Progenitor cell of endocrine pancreas (in vitro differentiated cells): ENCODE data around the gene ITPR2. TPM values are rescaled to one million over a fixed set of nuclear protein-coding genes. Genes with fewer than 3 reads are reported as not detected.

Experiments used
- DNase-seq: peaks from one replicate; pipeline ENCODE4 v3.0.0; 2021; ENCODE audit warnings: low spot score; ENCODE audit not compliant: unreplicated experiment
- H3K27ac Mint-ChIP-seq: 2 replicates; pipeline ENCODE4 v1.8.0; 2021; ENCODE audit warnings: mild to moderate bottlenecking, moderate library complexity, mixed read lengths
- H3K27me3 Mint-ChIP-seq: 2 replicates; pipeline ENCODE4 v1.8.0; 2021; ENCODE audit warnings: mixed read lengths
- H3K36me3 Mint-ChIP-seq: 2 replicates; pipeline ENCODE4 v1.8.0; 2022; ENCODE audit warnings: mixed read lengths; ENCODE audit not compliant: insufficient read depth
- H3K4me1 Mint-ChIP-seq: 2 replicates; pipeline ENCODE4 v1.8.0; 2021; ENCODE audit warnings: low read depth, mixed read lengths
- H3K4me3 Mint-ChIP-seq: 2 replicates; pipeline ENCODE4 v1.8.0; 2021; ENCODE audit warnings: low read depth, mild to moderate bottlenecking, moderate library complexity, mixed read lengths
- H3K9me3 Mint-ChIP-seq: 2 replicates; pipeline ENCODE4 v1.8.0; 2021; ENCODE audit warnings: low read depth, mixed read lengths
- CTCF ChIP-seq: fragments of 200-600 bp; sonication (generic); IDR thresholded peaks from one replicate; pipeline ENCODE4 v1.5.0; 2021; ENCODE audit warnings: antibody characterized with exemption, mild to moderate bottlenecking; ENCODE audit not compliant: unreplicated experiment
- total RNA-seq: library from RNA; stranded (reverse); gene quantifications from 2 replicates; pipeline ENCODE4 v1.2.1, GENCODE V29; 2021

ITPR2 gene
- total RNA-seq, 1 donor from 2014 or later: 72.4 TPM

GRCh38 chr12:26539131-26539530 is 293.9 kb downstream of the ITPR2 start:
- Mint-ChIP-seq H3K4me3 (no peak overlapping the region), H3K4me1 (peaks cover 3% of the 10 kb centered on the region), H3K36me3 (no peaks in the 10 kb centered on the region), H3K27me3 (no peaks in the 10 kb centered on the region), H3K27ac (no peak overlapping the region), H3K9me3 (no peaks in the 10 kb centered on the region)
- TF ChIP-seq CTCF: no peak
- no peak for DNase-seq

GRCh38 chr12:26537651-26538050 is 295.3 kb downstream of the ITPR2 start:
- no peak overlapping the region for H3K4me3 Mint-ChIP-seq
- H3K27ac Mint-ChIP-seq: no peak overlapping the region
- H3K9me3 Mint-ChIP-seq: no peaks in the 10 kb centered on the region
- no peak for TF ChIP-seq CTCF
- no peaks in the 10 kb centered on the region for H3K27me3 Mint-ChIP-seq
- H3K36me3 Mint-ChIP-seq: no peaks in the 10 kb centered on the region
- peaks cover 3% of the 10 kb centered on the region for H3K4me1 Mint-ChIP-seq
- no peak for DNase-seq

- H3K4me1 Mint-ChIP-seq: peaks cover 3% of the 10 kb centered on the region
- no peak overlapping the region for H3K27ac Mint-ChIP-seq
- no peak for TF ChIP-seq CTCF
- H3K36me3 Mint-ChIP-seq: no peaks in the 10 kb centered on the region
- no peak overlapping the region for H3K4me3 Mint-ChIP-seq
- H3K27me3 Mint-ChIP-seq: no peaks in the 10 kb centered on the region
- no peaks in the 10 kb centered on the region for H3K9me3 Mint-ChIP-seq
- DNase-seq: no peak
Observed at GRCh38 chr12:26537126-26537525, 295.9 kb downstream of the ITPR2 start.

- Mint-ChIP-seq H3K27ac (no peak overlapping the region), H3K9me3 (no peaks in the 10 kb centered on the region), H3K4me1 (peaks cover 3% of the 10 kb centered on the region), H3K27me3 (no peaks in the 10 kb centered on the region), H3K36me3 (no peaks in the 10 kb centered on the region), H3K4me3 (no peak overlapping the region)
- TF ChIP-seq CTCF: no peak
- no peak for DNase-seq
Observed at GRCh38 chr12:26535826-26536225, 297.2 kb downstream of the ITPR2 start.

- DNase-seq: no peak
- H3K4me1 Mint-ChIP-seq: no peaks in the 10 kb centered on the region
- no peak overlapping the region for H3K4me3 Mint-ChIP-seq
- H3K27me3 Mint-ChIP-seq: no peaks in the 10 kb centered on the region
- no peaks in the 10 kb centered on the region for H3K36me3 Mint-ChIP-seq
- H3K27ac Mint-ChIP-seq: no peak overlapping the region
- H3K9me3 Mint-ChIP-seq: no peaks in the 10 kb centered on the region
- TF ChIP-seq CTCF: no peak
Observed at GRCh38 chr12:26534071-26534470, 298.9 kb downstream of the ITPR2 start.
